MM.1S (cell line): Measurements from ENCODE around the gene GPR183.

Experiments used
- EZH2 ChIP-seq: fragments of 300-600 bp; sonication (generic); optimal IDR thresholded peaks from 2 replicates; pipeline ENCODE3; 2017; ENCODE audit warnings: low read depth, mild to moderate bottlenecking, antibody characterized with exemption, low read length, mixed read lengths
- EZH2phosphoT487 ChIP-seq: fragments of 300-600 bp; sonication (generic); IDR thresholded peaks from 2 replicates; pipeline ENCODE4 v1.6.1; 2018; ENCODE audit warnings: antibody characterized with exemption, low read length
- TF ChIP-seq, protein P1 (sequence below): fragments of 300-600 bp; sonication (generic); IDR thresholded peaks from 2 replicates; pipeline ENCODE4 v1.5.1; 2016; ENCODE audit warnings: antibody characterized with exemption, low read length, mixed read lengths

- TF ChIP-seq, protein P1, sequence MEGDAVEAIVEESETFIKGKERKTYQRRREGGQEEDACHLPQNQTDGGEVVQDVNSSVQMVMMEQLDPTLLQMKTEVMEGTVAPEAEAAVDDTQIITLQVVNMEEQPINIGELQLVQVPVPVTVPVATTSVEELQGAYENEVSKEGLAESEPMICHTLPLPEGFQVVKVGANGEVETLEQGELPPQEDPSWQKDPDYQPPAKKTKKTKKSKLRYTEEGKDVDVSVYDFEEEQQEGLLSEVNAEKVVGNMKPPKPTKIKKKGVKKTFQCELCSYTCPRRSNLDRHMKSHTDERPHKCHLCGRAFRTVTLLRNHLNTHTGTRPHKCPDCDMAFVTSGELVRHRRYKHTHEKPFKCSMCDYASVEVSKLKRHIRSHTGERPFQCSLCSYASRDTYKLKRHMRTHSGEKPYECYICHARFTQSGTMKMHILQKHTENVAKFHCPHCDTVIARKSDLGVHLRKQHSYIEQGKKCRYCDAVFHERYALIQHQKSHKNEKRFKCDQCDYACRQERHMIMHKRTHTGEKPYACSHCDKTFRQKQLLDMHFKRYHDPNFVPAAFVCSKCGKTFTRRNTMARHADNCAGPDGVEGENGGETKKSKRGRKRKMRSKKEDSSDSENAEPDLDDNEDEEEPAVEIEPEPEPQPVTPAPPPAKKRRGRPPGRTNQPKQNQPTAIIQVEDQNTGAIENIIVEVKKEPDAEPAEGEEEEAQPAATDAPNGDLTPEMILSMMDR, result no peak
- TF ChIP-seq EZH2 (no peak), EZH2phosphoT487 (no peak)
Measured at GRCh38 chr13:99311137-99311536, 3.9 kb upstream of the GPR183 start.
